Activated naive CD4-positive, alpha-beta T cell treated with anti-CD3 and anti-CD28 coated beads for 36 hours (primary cell): ENCODE measurements around the gene ANXA2R. TPM values are rescaled to one million over a fixed set of nuclear protein-coding genes. Genes with fewer than 3 reads are reported as not detected.

Source experiments
- CTCF ChIA-PET: fragments of 350-600 bp; sonication (Branson Sonifier 250); formaldehyde crosslinking; loops from one replicate; lab custom pipeline; 2021; ENCODE audit warnings: antibody characterized with exemption; lab: Charles Lee
- DNase-seq: peaks from one replicate; pipeline ENCODE4 v3.0.0-alpha.2; 2020
- H3K27ac Mint-ChIP-seq: one replicate; pipeline ENCODE4 v1.8.0; 2021; ENCODE audit warnings: mild to moderate bottlenecking, mixed read lengths
- H3K27me3 Mint-ChIP-seq: one replicate; pipeline ENCODE4 v1.8.0; 2021; ENCODE audit warnings: low read depth, mixed read lengths
- H3K36me3 Mint-ChIP-seq: one replicate; pipeline ENCODE4 v1.8.0; 2021; ENCODE audit warnings: low read depth, mixed read lengths
- H3K4me1 Mint-ChIP-seq: one replicate; pipeline ENCODE4 v1.8.0; 2021; ENCODE audit warnings: low read depth, mixed read lengths
- H3K4me3 Mint-ChIP-seq: one replicate; pipeline ENCODE4 v1.8.0; 2021; ENCODE audit warnings: mild to moderate bottlenecking, moderate library complexity, mixed read lengths
- H3K9me3 Mint-ChIP-seq: one replicate; pipeline ENCODE4 v1.8.0; 2021; ENCODE audit warnings: mixed read lengths
- intact Hi-C: fragments of 100-400 bp; cut with micrococcal nuclease; formaldehyde crosslinking; loops from one replicate; pipeline ENCODE4 v1.15.1; 2023
- total RNA-seq, 2 experiments: library from RNA; stranded (reverse); gene quantifications; one replicate each; pipeline ENCODE4 v1.2.3, GENCODE V29; 2021

The ANXA2R gene
- total RNA-seq, 2 experiments from 2014 or later: 6.0 to 6.5 TPM

DNA sequence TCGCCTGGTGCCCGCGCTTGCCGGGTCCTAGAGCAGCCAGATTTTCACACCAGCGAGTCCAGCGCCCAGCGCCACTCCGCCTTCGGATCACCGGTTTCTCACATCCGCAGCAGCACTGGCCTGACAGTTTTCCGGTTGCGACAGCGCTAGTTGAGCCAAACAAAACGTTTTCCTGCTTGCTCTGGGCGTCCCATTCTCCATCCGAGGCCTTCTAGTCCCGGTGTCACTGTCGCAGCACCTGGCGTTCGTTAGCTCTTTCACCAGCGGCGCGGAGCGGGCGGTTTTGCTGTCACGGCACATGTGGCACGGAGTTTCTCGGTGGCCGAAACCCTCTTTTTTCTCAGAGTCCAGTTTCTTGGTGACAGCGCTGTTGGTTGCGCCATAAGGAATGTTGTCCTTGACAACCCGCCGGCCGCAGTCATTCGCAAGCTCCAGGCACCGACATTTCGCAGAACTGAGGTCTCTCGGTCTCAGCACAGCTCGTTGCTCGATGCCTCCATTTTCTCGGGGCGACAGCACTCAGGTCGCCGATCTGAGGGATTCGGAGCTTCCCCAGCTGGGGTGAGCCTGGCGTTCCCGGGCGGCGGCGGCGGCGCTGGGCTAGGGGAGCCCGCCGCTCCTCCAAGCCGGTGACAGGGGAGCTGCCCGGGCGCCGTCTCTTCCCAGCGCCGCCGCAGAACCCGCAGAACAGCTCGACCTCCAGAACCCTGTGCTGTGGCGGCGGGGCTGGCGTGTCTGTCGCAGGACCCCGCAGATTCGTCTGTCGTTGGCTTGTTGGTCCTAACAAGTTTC lies 47.8 kb downstream of the ANXA2R start:
- Mint-ChIP-seq H3K9me3 (peaks cover 5% of the 10 kb centered on the region), H3K27me3 (no peaks in the 10 kb centered on the region), H3K4me3 (peak overlapping the region; percentile 99), H3K36me3 (peaks cover 10% of the 10 kb centered on the region), H3K27ac (peak overlapping the region; percentile 100), H3K4me1 (peaks cover 33% of the 10 kb centered on the region)
- DNase-seq: peak; percentile 86
- intact Hi-C loops: loop anchor here (1.0 to 5.0 kb wide), 2 partner anchors 610 to 1122 kb away; partner anchors contain the start of genes NNT and OXCT1
- CTCF ChIA-PET: interaction anchor here (0.8 to 10.4 kb wide), 8 partner anchors 16 to 492 kb away, joined by 3 to 144 read pairs (median 13); no protein-coding TSS in a partner anchor

GRCh38 chr5:42991404-42992087 lies 48.6 kb downstream of the ANXA2R start:
- CTCF ChIA-PET: interaction anchor here (0.8 to 10.4 kb wide), 8 partner anchors 16 to 114 kb away, joined by 3 to 144 read pairs (median 12); no protein-coding TSS in a partner anchor
- no peaks in the 10 kb centered on the region for H3K27me3 Mint-ChIP-seq
- intact Hi-C loops: loop anchor here (1.0 to 5.0 kb wide), 5 partner anchors 114 to 1121 kb away; partner anchors contain the start of genes NNT and OXCT1
- DNase-seq: no peak
- peak overlapping the region; percentile 99 for H3K4me3 Mint-ChIP-seq
- peaks cover 39% of the 10 kb centered on the region for H3K4me1 Mint-ChIP-seq
- peaks cover 5% of the 10 kb centered on the region for H3K9me3 Mint-ChIP-seq
- peaks cover 10% of the 10 kb centered on the region for H3K36me3 Mint-ChIP-seq
- peak overlapping the region; percentile 100 for H3K27ac Mint-ChIP-seq

DNA sequence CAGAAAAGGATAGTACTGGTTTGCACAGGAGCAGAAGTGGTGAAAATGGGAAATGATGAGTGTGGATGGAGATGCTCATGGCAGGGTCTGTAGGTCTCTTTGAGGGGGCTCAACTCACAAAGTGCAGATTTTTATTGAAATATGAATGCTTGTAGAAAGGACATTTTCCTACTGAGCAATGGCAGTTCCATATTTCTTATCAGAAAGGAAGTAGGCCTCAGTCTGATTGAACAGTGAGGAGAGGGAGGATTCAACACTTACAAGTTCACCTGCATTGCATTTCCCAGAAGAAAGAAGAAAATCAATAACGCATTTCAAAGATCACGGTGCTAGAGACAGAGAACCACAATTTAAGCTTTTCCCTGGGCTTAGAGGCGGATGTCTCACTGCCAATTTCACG lies 49.2 kb downstream of the ANXA2R start:
- Mint-ChIP-seq H3K9me3 (peaks cover 5% of the 10 kb centered on the region), H3K36me3 (peaks cover 10% of the 10 kb centered on the region), H3K4me3 (peak overlapping the region; percentile 99), H3K27me3 (no peaks in the 10 kb centered on the region), H3K27ac (peak overlapping the region; percentile 100), H3K4me1 (peaks cover 40% of the 10 kb centered on the region)
- CTCF ChIA-PET: interaction anchor here (1.1 to 10.4 kb wide), 7 partner anchors 15 to 115 kb away, joined by 3 to 144 read pairs (median 15); no protein-coding TSS in a partner anchor
- no peak for DNase-seq
- intact Hi-C loops: loop anchor here (1.0 to 5.0 kb wide), 4 partner anchors 114 to 611 kb away; partner anchors contain the start of gene NNT

Other genes starting within 250 kb of the ANXA2R start
- gene SELENOP, start 228.4 kb downstream of the ANXA2R start, total RNA-seq: not detected
- gene ZNF131, start 80.6 kb upstream of the ANXA2R start, total RNA-seq: 10 to 100 TPM; 25.0 to 29.6 TPM
- under 1 TPM; 0.54 to 0.57 TPM for gene NIM1K, start 151.9 kb upstream of the ANXA2R start, total RNA-seq